Testis (tissue), 2 donors: ENCODE results near the gene TRIO.

Experiments
- POLR2A ChIP-seq: fragments of 450-650 bp; IDR thresholded peaks from one replicate; pipeline ENCODE4 v1.6.1; 2017; ENCODE audit warnings: antibody characterized with exemption, mild to moderate bottlenecking, moderate library complexity
- TF ChIP-seq, protein P1 (sequence below), 3 experiments: fragments of 450-650 bp in 2 of 3; fragments of 200-600 bp in 1 of 3; sonication (generic) in 1 of 3; IDR thresholded peaks; one replicate each; pipeline ENCODE4 v1.5.1; 2016 to 2019; ENCODE audit warnings: antibody characterized with exemption in 3 of 3, mild to moderate bottlenecking in 2 of 3, moderate library complexity in 1 of 3

GRCh38 chr5:14168793-14169262 is 25.7 kb downstream of the TRIO start:
- TF ChIP-seq, protein P1, sequence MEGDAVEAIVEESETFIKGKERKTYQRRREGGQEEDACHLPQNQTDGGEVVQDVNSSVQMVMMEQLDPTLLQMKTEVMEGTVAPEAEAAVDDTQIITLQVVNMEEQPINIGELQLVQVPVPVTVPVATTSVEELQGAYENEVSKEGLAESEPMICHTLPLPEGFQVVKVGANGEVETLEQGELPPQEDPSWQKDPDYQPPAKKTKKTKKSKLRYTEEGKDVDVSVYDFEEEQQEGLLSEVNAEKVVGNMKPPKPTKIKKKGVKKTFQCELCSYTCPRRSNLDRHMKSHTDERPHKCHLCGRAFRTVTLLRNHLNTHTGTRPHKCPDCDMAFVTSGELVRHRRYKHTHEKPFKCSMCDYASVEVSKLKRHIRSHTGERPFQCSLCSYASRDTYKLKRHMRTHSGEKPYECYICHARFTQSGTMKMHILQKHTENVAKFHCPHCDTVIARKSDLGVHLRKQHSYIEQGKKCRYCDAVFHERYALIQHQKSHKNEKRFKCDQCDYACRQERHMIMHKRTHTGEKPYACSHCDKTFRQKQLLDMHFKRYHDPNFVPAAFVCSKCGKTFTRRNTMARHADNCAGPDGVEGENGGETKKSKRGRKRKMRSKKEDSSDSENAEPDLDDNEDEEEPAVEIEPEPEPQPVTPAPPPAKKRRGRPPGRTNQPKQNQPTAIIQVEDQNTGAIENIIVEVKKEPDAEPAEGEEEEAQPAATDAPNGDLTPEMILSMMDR (IDR thresholded peaks at IDR 0.05): no peak
- no peak for TF ChIP-seq POLR2A
